ENCODE measurements around the gene HBG2. TPM values are rescaled to one million over a fixed set of nuclear protein-coding genes. Genes with fewer than 3 reads are reported as not detected.

Gene HBG2
- total RNA-seq, 4 donors from 2014 or later = not detected

GRCh38 chr11:5247472-5248192, 6.9 kb downstream of the HBG2 start:
- Histone ChIP-seq H3K9me3 (no peaks in the 10 kb centered on the region), H3K4me3 (no peak overlapping the region), H3K27ac (no peak overlapping the region), H3K27me3 (no peaks in the 10 kb centered on the region), H3K4me1 (no peaks in the 10 kb centered on the region), H3K36me3 (no peaks in the 10 kb centered on the region)
- WGBS, 2 donors = 59 to 71% methylated on average over 3 of the region's 3 CpGs
- no peak for TF ChIP-seq POLR2A (IDR thresholded peaks at IDR 0.05)
- no peak for TF ChIP-seq CTCF (IDR thresholded peaks at IDR 0.05)
- no peak for TF ChIP-seq EP300 (IDR thresholded peaks at IDR 0.05)
- DNase-seq (ENCODE audit: low spot score in 2 of 2) = no peak

GRCh38 chr11:5246772-5247471, 7.7 kb downstream of the HBG2 start:
- Histone ChIP-seq H3K27me3 (no peaks in the 10 kb centered on the region), H3K4me1 (no peaks in the 10 kb centered on the region), H3K27ac (no peak overlapping the region), H3K36me3 (no peaks in the 10 kb centered on the region), H3K9me3 (no peaks in the 10 kb centered on the region), H3K4me3 (no peak overlapping the region)
- TF ChIP-seq POLR2A (IDR thresholded peaks at IDR 0.05) (no peak), CTCF (IDR thresholded peaks at IDR 0.05) (no peak), EP300 (IDR thresholded peaks at IDR 0.05) (no peak)
- no peak for DNase-seq (ENCODE audit: low spot score in 2 of 2)
- 73 to 76% methylated on average over 6 of the region's 6 CpGs for WGBS, 2 donors

- DNase-seq (ENCODE audit: low spot score in 2 of 2) = no peak
- H3K36me3 ChIP-seq = no peaks in the 10 kb centered on the region
- H3K4me1 ChIP-seq = no peaks in the 10 kb centered on the region
- H3K27me3 ChIP-seq = no peaks in the 10 kb centered on the region
- TF ChIP-seq EP300 (IDR thresholded peaks at IDR 0.05) (no peak), CTCF (IDR thresholded peaks at IDR 0.05) (no peak), POLR2A (IDR thresholded peaks at IDR 0.05) (no peak)
- 81 to 86% methylated on average over 2 of the region's 2 CpGs for WGBS, 2 donors
- H3K4me3 ChIP-seq = no peak overlapping the region
- no peak overlapping the region for H3K27ac ChIP-seq
- no peaks in the 10 kb centered on the region for H3K9me3 ChIP-seq
These were observed 9.4 kb downstream of the HBG2 start for GRCh38 chr11:5245155-5245554.

- no peaks in the 10 kb centered on the region for H3K4me1 ChIP-seq
- no peak for DNase-seq (ENCODE audit: low spot score in 2 of 2)
- TF ChIP-seq EP300 (IDR thresholded peaks at IDR 0.05) = no peak
- no peak for TF ChIP-seq POLR2A (IDR thresholded peaks at IDR 0.05)
- no peak for TF ChIP-seq CTCF (IDR thresholded peaks at IDR 0.05)
- no peak overlapping the region for H3K4me3 ChIP-seq
- no peaks in the 10 kb centered on the region for H3K9me3 ChIP-seq
- 84 to 86% methylated on average over 4 of the region's 4 CpGs for WGBS, 2 donors
- no peaks in the 10 kb centered on the region for H3K27me3 ChIP-seq
- H3K36me3 ChIP-seq = no peaks in the 10 kb centered on the region
- H3K27ac ChIP-seq = no peak overlapping the region
These were observed 10.8 kb downstream of the HBG2 start for GRCh38 chr11:5243816-5244180.
